OCI-LY1 (cell line): ENCODE measurements around the gene RAF1.

Source experiments
- H2AFZ ChIP-seq: fragments of 200-600 bp; sonication (generic), shearing (Covaris generic); 2 replicates; pipeline ENCODE4 v1.6.0; 2014; ENCODE audit warnings: antibody characterized with exemption, mild to moderate bottlenecking, low read length
- H3F3A ChIP-seq: fragments of 200-600 bp; sonication (generic), shearing (Covaris generic); 2 replicates; pipeline ENCODE4 v1.6.0; 2014; ENCODE audit warnings: mild to moderate bottlenecking, antibody characterized with exemption, low read length, moderate library complexity; ENCODE audit not compliant: insufficient read depth
- H3K27ac ChIP-seq: fragments of 200-600 bp; sonication (generic); 2 replicates; pipeline ENCODE4 v1.5.1; 2014; ENCODE audit warnings: low read length, mixed run types, mild to moderate bottlenecking, low read depth; ENCODE audit not compliant: poor library complexity, severe bottlenecking
- H3K27me3 ChIP-seq: fragments of 200-600 bp; sonication (generic); 2 replicates; pipeline ENCODE4 v1.6.0; 2014; ENCODE audit warnings: antibody characterized with exemption, mild to moderate bottlenecking, low read length, moderate library complexity; ENCODE audit not compliant: insufficient read depth
- H3K36me3 ChIP-seq: fragments of 200-600 bp; sonication (generic); 2 replicates; pipeline ENCODE4 v1.6.1; 2014; ENCODE audit warnings: mild to moderate bottlenecking, antibody characterized with exemption, low read length, moderate library complexity, mixed read lengths; ENCODE audit not compliant: insufficient read depth
- H3K4me1 ChIP-seq: fragments of 200-600 bp; sonication (generic); 2 replicates; pipeline ENCODE4 v1.5.1; 2014; ENCODE audit warnings: mild to moderate bottlenecking, low read length, moderate library complexity; ENCODE audit not compliant: insufficient read depth, severe bottlenecking
- H3K4me2 ChIP-seq: fragments of 200-600 bp; sonication (generic), shearing (Covaris generic); 2 replicates; pipeline ENCODE4 v1.6.1; 2014; ENCODE audit warnings: low read length
- H3K4me3 ChIP-seq: fragments of 200-600 bp; sonication (generic); 2 replicates; pipeline ENCODE4 v1.5.1; 2014; ENCODE audit warnings: low read length, low read depth, mild to moderate bottlenecking, mixed read lengths; ENCODE audit not compliant: poor library complexity, severe bottlenecking
- H3K79me2 ChIP-seq: fragments of 200-600 bp; shearing (Covaris generic); 2 replicates; pipeline ENCODE4 v1.6.1; 2016; ENCODE audit warnings: mixed run types, low read length, mixed read lengths; ENCODE audit not compliant: insufficient read depth
- H3K9ac ChIP-seq: fragments of 200-600 bp; sonication (generic), shearing (Covaris generic); 2 replicates; pipeline ENCODE4 v1.6.1; 2014; ENCODE audit warnings: mild to moderate bottlenecking, low read length, mixed read lengths
- H3K9me2 ChIP-seq: fragments of 200-600 bp; sonication (generic), shearing (Covaris generic); 2 replicates; pipeline ENCODE4 v1.6.1; 2014; ENCODE audit warnings: low read depth, mild to moderate bottlenecking, low read length, mixed read lengths
- H3K9me3 ChIP-seq: fragments of 200-600 bp; shearing (Covaris generic); 2 replicates; pipeline ENCODE4 v1.6.1; 2014; ENCODE audit warnings: low read length, mixed read lengths
- H4K20me1 ChIP-seq: fragments of 200-600 bp; sonication (generic), shearing (Covaris generic); 2 replicates; pipeline ENCODE4 v1.6.0; 2016; ENCODE audit warnings: mild to moderate bottlenecking, low read length; ENCODE audit not compliant: insufficient read depth
- EZH2 ChIP-seq: fragments of 200-600 bp; sonication (generic), shearing (Covaris generic); IDR thresholded peaks from 2 replicates; pipeline ENCODE4 v1.8.0; 2017; ENCODE audit warnings: borderline replicate concordance, mixed run types, mild to moderate bottlenecking, antibody characterized with exemption, low read length, moderate library complexity, mixed read lengths
- TF ChIP-seq, protein P1 (sequence below): fragments of 200-600 bp; sonication (generic), shearing (Covaris generic); IDR thresholded peaks from 2 replicates; pipeline ENCODE4 v1.5.1; 2017; ENCODE audit warnings: mild to moderate bottlenecking, antibody characterized with exemption, low read length, moderate library complexity, mixed read lengths

The RAF1 gene

DNA sequence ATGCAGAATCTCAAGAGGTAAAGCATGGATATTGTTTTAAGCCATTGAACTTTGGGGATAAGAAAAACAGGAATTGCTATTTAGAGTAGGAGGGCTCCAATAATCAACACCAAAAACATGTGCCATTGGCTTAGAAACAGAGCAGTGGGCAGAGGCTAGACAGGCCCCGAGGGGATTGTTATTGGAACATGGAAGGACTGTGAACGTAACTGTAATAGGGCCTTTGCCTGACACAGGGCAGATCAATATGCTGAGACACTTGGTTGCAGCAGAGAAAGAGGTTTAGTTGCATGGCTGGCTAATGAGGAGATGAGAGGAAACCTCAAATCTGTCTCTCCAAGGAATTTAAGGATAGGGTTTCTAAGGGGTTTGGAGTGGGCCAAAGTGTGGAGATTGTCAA lies 36.9 kb upstream of the RAF1 start:
- Histone ChIP-seq H3K36me3 (no peaks in the 10 kb centered on the region), H3K27ac (no peak overlapping the region), H3K9me2 (no peaks in the 10 kb centered on the region), H3K4me1 (no peaks in the 10 kb centered on the region), H3K79me2 (no peaks in the 10 kb centered on the region), H3K9me3 (no peaks in the 10 kb centered on the region), H2AFZ (no peak overlapping the region), H3K9ac (no peak overlapping the region), H4K20me1 (no peaks in the 10 kb centered on the region), H3K4me2 (no peak overlapping the region), H3K4me3 (no peak overlapping the region), H3F3A (no peaks in the 10 kb centered on the region), H3K27me3 (no peaks in the 10 kb centered on the region)
- TF ChIP-seq, protein P1, sequence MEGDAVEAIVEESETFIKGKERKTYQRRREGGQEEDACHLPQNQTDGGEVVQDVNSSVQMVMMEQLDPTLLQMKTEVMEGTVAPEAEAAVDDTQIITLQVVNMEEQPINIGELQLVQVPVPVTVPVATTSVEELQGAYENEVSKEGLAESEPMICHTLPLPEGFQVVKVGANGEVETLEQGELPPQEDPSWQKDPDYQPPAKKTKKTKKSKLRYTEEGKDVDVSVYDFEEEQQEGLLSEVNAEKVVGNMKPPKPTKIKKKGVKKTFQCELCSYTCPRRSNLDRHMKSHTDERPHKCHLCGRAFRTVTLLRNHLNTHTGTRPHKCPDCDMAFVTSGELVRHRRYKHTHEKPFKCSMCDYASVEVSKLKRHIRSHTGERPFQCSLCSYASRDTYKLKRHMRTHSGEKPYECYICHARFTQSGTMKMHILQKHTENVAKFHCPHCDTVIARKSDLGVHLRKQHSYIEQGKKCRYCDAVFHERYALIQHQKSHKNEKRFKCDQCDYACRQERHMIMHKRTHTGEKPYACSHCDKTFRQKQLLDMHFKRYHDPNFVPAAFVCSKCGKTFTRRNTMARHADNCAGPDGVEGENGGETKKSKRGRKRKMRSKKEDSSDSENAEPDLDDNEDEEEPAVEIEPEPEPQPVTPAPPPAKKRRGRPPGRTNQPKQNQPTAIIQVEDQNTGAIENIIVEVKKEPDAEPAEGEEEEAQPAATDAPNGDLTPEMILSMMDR, result no peak
- TF ChIP-seq EZH2, result no peak

DNA sequence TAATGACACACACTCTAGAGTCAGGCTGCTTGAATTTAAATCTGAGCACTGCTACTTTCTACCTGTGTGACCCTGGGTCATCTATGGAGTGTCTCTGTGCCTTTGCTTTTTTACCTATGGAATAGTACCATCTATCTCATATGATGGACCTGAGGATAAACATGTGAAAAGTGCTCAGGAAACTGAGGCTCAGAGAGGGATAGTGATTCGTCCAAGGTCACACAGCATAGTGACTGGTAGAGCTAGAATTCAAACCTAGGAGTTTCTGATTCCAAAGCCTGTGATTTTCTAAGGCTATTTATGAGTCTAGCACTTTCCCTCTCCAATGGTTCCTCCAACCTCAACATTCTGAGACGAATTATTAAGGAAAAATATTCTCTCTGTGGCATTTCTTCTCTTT lies 32.0 kb upstream of the RAF1 start:
- Histone ChIP-seq H3K4me1 (no peaks in the 10 kb centered on the region), H3K4me2 (no peak overlapping the region), H3K36me3 (no peaks in the 10 kb centered on the region), H4K20me1 (no peaks in the 10 kb centered on the region), H3K27ac (no peak overlapping the region), H3K9me2 (no peaks in the 10 kb centered on the region), H3K9ac (no peak overlapping the region), H3K27me3 (no peaks in the 10 kb centered on the region), H3K4me3 (no peak overlapping the region), H3K9me3 (no peaks in the 10 kb centered on the region), H2AFZ (no peak overlapping the region), H3K79me2 (no peaks in the 10 kb centered on the region), H3F3A (no peaks in the 10 kb centered on the region)
- TF ChIP-seq, protein P1, result no peak
- no peak for TF ChIP-seq EZH2

DNA sequence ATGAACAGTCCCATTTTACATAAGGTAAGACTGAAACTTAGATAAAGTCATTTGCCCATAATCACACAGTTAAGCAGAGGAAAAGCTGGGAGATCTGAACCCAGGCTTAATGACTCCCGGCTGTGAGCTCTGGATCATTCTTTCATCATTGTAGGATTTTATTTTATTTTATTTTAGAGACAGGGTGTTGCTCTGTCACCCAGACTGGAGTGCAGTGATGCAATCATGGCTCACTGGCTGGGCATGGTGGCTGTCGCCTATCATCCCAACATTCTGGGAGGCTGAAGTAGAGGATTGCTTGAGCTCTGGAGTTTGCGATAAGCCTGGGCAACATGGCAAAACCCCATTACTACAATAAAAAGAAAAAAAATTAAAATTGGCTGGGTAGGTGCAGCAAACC lies 31.2 kb upstream of the RAF1 start:
- Histone ChIP-seq H3K36me3 (no peaks in the 10 kb centered on the region), H3F3A (no peaks in the 10 kb centered on the region), H2AFZ (no peak overlapping the region), H3K79me2 (no peaks in the 10 kb centered on the region), H3K4me3 (no peak overlapping the region), H3K9me2 (no peaks in the 10 kb centered on the region), H3K4me2 (no peak overlapping the region), H3K9me3 (no peaks in the 10 kb centered on the region), H3K4me1 (no peaks in the 10 kb centered on the region), H3K27ac (no peak overlapping the region), H4K20me1 (no peaks in the 10 kb centered on the region), H3K27me3 (no peaks in the 10 kb centered on the region), H3K9ac (no peak overlapping the region)
- no peak for TF ChIP-seq EZH2
- TF ChIP-seq, protein P1, result no peak
